ENCODE measurements around the gene CTDSPL.

- TF ChIP-seq CTCF (IDR thresholded peaks at IDR 0.05) (peak; percentile 41 to 63 (median 53)), EP300 (IDR thresholded peaks at IDR 0.05) (no peak)
Measured at GRCh38 chr3:37974121-37975083, 112.7 kb downstream of the CTDSPL start.

All from sigmoid colon (tissue), 4 donors.